H1 (cell line): ENCODE results near the gene UBTD1. TPM values are rescaled to one million over a fixed set of nuclear protein-coding genes. Genes with fewer than 3 reads are reported as not detected.

Source experiments
- CTCF ChIP-seq, 3 experiments: IDR thresholded peaks; 1 replicate in 2 of 3; 2 replicates in 1 of 3; pipeline versions ENCODE4 v1.5.1 to v1.6.1; 2011; ENCODE audit warnings: low read length in 3 of 3, mild to moderate bottlenecking in 3 of 3, inconsistent platforms in 2 of 3, low read depth in 1 of 3, moderate library complexity in 1 of 3; ENCODE audit not compliant: insufficient read depth in 1 of 3; ENCODE audit errors: control extremely low read depth in 1 of 3
- E2F6 ChIP-seq: IDR thresholded peaks from 2 replicates; pipeline ENCODE4 v1.6.1; 2012; ENCODE audit warnings: inconsistent platforms
- GABPA ChIP-seq: IDR thresholded peaks from 2 replicates; pipeline ENCODE4 v1.6.1; 2011; ENCODE audit warnings: mild to moderate bottlenecking, low read length, moderate library complexity, borderline replicate concordance; ENCODE audit not compliant: insufficient read depth
- JUN ChIP-seq: IDR thresholded peaks from 2 replicates; pipeline ENCODE4 v1.6.1; 2011; ENCODE audit warnings: low read depth, mild to moderate bottlenecking, improper control_type of control experiment, low read length
- MAFK ChIP-seq: IDR thresholded peaks from 2 replicates; pipeline ENCODE4 v1.6.1; 2012; ENCODE audit warnings: low read depth, mild to moderate bottlenecking, improper control_type of control experiment, low read length
- RAD21 ChIP-seq, 2 experiments: IDR thresholded peaks in 1 of 2; conservative IDR thresholded peaks in 1 of 2; 2 replicates each; pipeline ENCODE4 v1.6.1; 2011; ENCODE audit warnings: low read depth in 2 of 2, low read length in 2 of 2, improper control_type of control experiment in 1 of 2, inconsistent platforms in 1 of 2, mild to moderate bottlenecking in 1 of 2, moderate library complexity in 1 of 2
- RFX5 ChIP-seq: IDR thresholded peaks from 2 replicates; pipeline ENCODE4 v1.6.1; 2011; ENCODE audit warnings: low read depth, low read length, improper control_type of control experiment, borderline replicate concordance
- polyA plus RNA-seq, 7 experiments: library from polyadenylated mRNA; depleted of rRNA in 3 of 7; stranded (reverse) in 5 of 7; unstranded in 2 of 7; fragments of >200 nt in 5 of 7; fragments of 200-250 nt in 2 of 7; gene quantifications; 1 replicate in 5 of 7; 2 replicates in 1 of 7; 4 replicates in 1 of 7; pipeline versions ENCODE4 v1.2.1 to v1.2.3, GENCODE V29; 2011 to 2013; ENCODE audit warnings: missing spikeins in 2 of 7, mixed read lengths in 2 of 7
- total RNA-seq: library from RNA; stranded (reverse); fragmentation: NEBNext Ultra II Directional; extraction: Animal tissue kit (Norgen Biotek cat#: 25700); gene quantifications from 2 replicates; pipeline ENCODE4 v1.2.1, GENCODE V29; 2021
- TF ChIP-seq, protein P1 (sequence below): IDR thresholded peaks from 2 replicates; pipeline ENCODE4 v1.6.1; 2012; ENCODE audit warnings: inconsistent platforms

Gene UBTD1
- total and polyA plus RNA-seq, 2 of the 8 experiments (the other 6 are each of a cell fraction or from before 2014, with no cell fraction given) = 22.3 to 36.2 TPM

DNA sequence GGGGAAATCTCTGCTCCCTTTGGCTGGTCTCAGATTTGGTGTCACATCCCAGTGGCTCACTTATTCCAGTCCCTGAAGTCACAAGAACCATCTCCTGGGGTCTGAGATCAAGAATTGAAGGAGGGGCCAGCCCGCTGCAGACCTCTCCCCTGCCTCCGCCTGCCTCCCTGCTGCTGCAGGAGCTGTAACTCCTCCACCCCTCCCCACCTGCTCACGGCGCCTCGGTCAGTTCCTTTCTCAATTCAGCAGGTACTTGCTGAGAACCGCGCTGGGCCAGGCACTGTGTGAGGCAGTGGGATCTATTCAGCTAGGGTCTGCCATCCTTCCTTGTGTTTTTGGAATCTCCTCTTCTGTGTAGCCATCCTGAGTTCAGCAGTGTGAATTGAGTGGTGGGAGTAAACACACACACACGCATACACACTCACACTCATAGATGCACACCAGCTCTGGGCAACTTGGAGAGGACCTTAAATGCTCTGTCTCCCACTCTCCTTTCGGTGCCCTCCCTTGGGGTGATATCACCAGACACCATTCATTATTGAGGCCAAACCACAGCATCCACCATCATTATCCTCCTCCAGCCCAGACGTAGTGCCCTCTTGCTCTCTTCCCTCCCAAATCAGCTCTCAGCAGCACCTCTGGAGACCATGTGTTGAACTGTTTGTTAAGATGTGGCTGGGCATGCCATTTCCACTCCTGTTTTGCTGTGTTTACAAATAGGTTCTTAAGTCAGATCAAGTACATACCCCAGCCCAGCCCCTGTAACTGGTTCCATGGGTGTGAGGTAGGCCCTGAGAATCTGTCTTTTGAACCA lies 51.8 kb downstream of the UBTD1 start (continued):
- TF ChIP-seq CTCF (IDR thresholded peaks at IDR 0.05; ENCODE audit: control extremely low read depth in 1 of 3, insufficient read depth in 1 of 3, low read depth in 1 of 3, low read length in 3 of 3) (peak in 2 of 3 experiments; percentile 5 to 30; a peak in 1 of 4 replicates), RFX5 (no peak), MAFK (no peak), GABPA (no peak), E2F6 (peak; percentile 70), JUN (no peak), RAD21 (IDR thresholded peaks at IDR 0.05 in 1 of 2, conservative IDR thresholded peaks at IDR 0.05 in 1 of 2; ENCODE audit: low read depth in 2 of 2, low read length in 2 of 2) (0 out of 4 replicates have a peak, but pooled peaks of 1 of the 2 experiments have one; percentile 13)
- TF ChIP-seq, protein P1, sequence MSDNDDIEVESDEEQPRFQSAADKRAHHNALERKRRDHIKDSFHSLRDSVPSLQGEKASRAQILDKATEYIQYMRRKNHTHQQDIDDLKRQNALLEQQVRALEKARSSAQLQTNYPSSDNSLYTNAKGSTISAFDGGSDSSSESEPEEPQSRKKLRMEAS = peak; percentile 62
